HEK293T (cell line): ENCODE measurements around the gene AP5Z1.

ENCODE experiments used
- CTCF ChIA-PET: fragments of 350-600 bp; formaldehyde crosslinking; extraction: SDS; loops from one replicate; lab custom pipeline; 2021; ENCODE audit warnings: antibody characterized with exemption, inconsistent platforms; lab: Yijun Ruan, JAX
- POLR2A ChIA-PET: fragments of 350-600 bp; formaldehyde crosslinking; extraction: SDS; loops from one replicate; lab custom pipeline; 2020; ENCODE audit warnings: antibody characterized with exemption, inconsistent platforms; lab: Yijun Ruan, JAX
- DNase-seq: peaks from one replicate; pipeline ENCODE4 v3.0.0; 2012; ENCODE audit warnings: mixed read lengths; ENCODE audit errors: extremely low spot score
- ARNT ChIP-seq: fragments of 450-650 bp; IDR thresholded peaks from 2 replicates; pipeline ENCODE4 v1.6.1; 2017; ENCODE audit warnings: mild to moderate bottlenecking
- CTBP1 ChIP-seq: fragments of 450-650 bp; IDR thresholded peaks from 2 replicates; pipeline ENCODE4 v1.6.1; 2016; ENCODE audit warnings: borderline replicate concordance
- ELF4 ChIP-seq: fragments of 450-650 bp; IDR thresholded peaks from 2 replicates; pipeline ENCODE4 v1.6.1; 2017; ENCODE audit warnings: antibody characterized with exemption
- FOXA1 ChIP-seq: fragments of 450-650 bp; IDR thresholded peaks from 2 replicates; pipeline ENCODE4 v1.6.1; 2016; ENCODE audit warnings: mild to moderate bottlenecking
- FOXK2 ChIP-seq: fragments of 450-650 bp; IDR thresholded peaks from 2 replicates; pipeline ENCODE4 v1.6.1; 2016; ENCODE audit warnings: mild to moderate bottlenecking
- FOXM1 ChIP-seq: fragments of 450-650 bp; IDR thresholded peaks from 2 replicates; pipeline ENCODE4 v1.6.1; 2017; ENCODE audit warnings: mild to moderate bottlenecking, borderline replicate concordance
- HDGF ChIP-seq: fragments of 450-650 bp; IDR thresholded peaks from 2 replicates; pipeline ENCODE4 v1.6.1; 2017; ENCODE audit warnings: antibody characterized with exemption, borderline replicate concordance
- L3MBTL2 ChIP-seq: fragments of 450-650 bp; conservative IDR thresholded peaks from 2 replicates; pipeline ENCODE4 v1.6.1; 2016; ENCODE audit warnings: mild to moderate bottlenecking
- LEF1 ChIP-seq: fragments of 450-650 bp; IDR thresholded peaks from 2 replicates; pipeline ENCODE4 v1.6.1; 2017; ENCODE audit warnings: mild to moderate bottlenecking, borderline replicate concordance
- NFRKB ChIP-seq: fragments of 450-650 bp; IDR thresholded peaks from 2 replicates; pipeline ENCODE4 v1.6.1; 2016; ENCODE audit warnings: mild to moderate bottlenecking, moderate library complexity
- PKNOX1 ChIP-seq: fragments of 450-650 bp; IDR thresholded peaks from 2 replicates; pipeline ENCODE4 v1.6.1; 2016
- SP1 ChIP-seq: fragments of 450-650 bp; IDR thresholded peaks from 2 replicates; pipeline ENCODE4 v1.6.1; 2017
- SUZ12 ChIP-seq: fragments of 450-650 bp; IDR thresholded peaks from 2 replicates; pipeline ENCODE4 v1.6.1; 2016; ENCODE audit warnings: mild to moderate bottlenecking
- TARDBP ChIP-seq: fragments of 450-650 bp; IDR thresholded peaks from 2 replicates; pipeline ENCODE4 v1.6.1; 2016
- ZNF384 ChIP-seq: fragments of 450-650 bp; IDR thresholded peaks from 2 replicates; pipeline ENCODE4 v1.6.1; 2016

AP5Z1 gene

GRCh38 chr7:4769761-4770160 is 5.7 kb upstream of the AP5Z1 start:
- TF ChIP-seq ARNT (no peak), FOXM1 (no peak), L3MBTL2 (no peak), SUZ12 (no peak), ZNF384 (no peak), PKNOX1 (no peak), FOXA1 (no peak), HDGF (no peak), ELF4 (no peak), LEF1 (no peak)
- DNase-seq: no peak
- CTCF ChIA-PET: no interaction called here
- POLR2A ChIA-PET: no interaction called here

GRCh38 chr7:4770886-4771285 is 4.5 kb upstream of the AP5Z1 start:
- no peak for TF ChIP-seq FOXM1
- TF ChIP-seq HDGF: no peak
- TF ChIP-seq L3MBTL2: no peak
- no peak for TF ChIP-seq SP1
- no peak for TF ChIP-seq ELF4
- no peak for TF ChIP-seq FOXK2
- TF ChIP-seq NFRKB: no peak
- TF ChIP-seq TARDBP: no peak
- TF ChIP-seq SUZ12: no peak
- no peak for TF ChIP-seq ARNT
- no peak for TF ChIP-seq FOXA1
- no peak for TF ChIP-seq CTBP1
- no peak for TF ChIP-seq ZNF384
- no peak for TF ChIP-seq LEF1
- POLR2A ChIA-PET: no interaction called here
- no peak for DNase-seq
- CTCF ChIA-PET: no interaction called here

- no peak for DNase-seq
- ChIA-PET POLR2A (no interaction called here), CTCF (no interaction called here)
- TF ChIP-seq FOXA1 (no peak), ZNF384 (no peak), NFRKB (no peak), L3MBTL2 (no peak), LEF1 (no peak), HDGF (no peak), SUZ12 (no peak), FOXM1 (no peak), FOXK2 (no peak), ARNT (no peak), SP1 (no peak)
Measured at GRCh38 chr7:4771737-4772136, 3.7 kb upstream of the AP5Z1 start.

- CTCF ChIA-PET: no interaction called here
Measured at GRCh38 chr7:4772306-4772705, 3.1 kb upstream of the AP5Z1 start.

GRCh38 chr7:4774007-4774406 is 1.4 kb upstream of the AP5Z1 start:
- POLR2A ChIA-PET: no interaction called here
- no peak for DNase-seq
- TF ChIP-seq L3MBTL2 (no peak), FOXM1 (no peak), FOXK2 (no peak), NFRKB (no peak), FOXA1 (no peak)
- CTCF ChIA-PET: no interaction called here

More at GRCh38 chr7:4772306-4772705, 3.1 kb upstream of the AP5Z1 start:
- no peak for TF ChIP-seq ZNF384
- TF ChIP-seq TARDBP: no peak
- no peak for TF ChIP-seq ELF4
- no peak for TF ChIP-seq CTBP1
- TF ChIP-seq PKNOX1: no peak
- TF ChIP-seq SP1: no peak
- POLR2A ChIA-PET: no interaction called here
- DNase-seq: no peak

- peak; percentile 39 for DNase-seq
- ChIA-PET POLR2A (interaction anchor here (0.8 to 1.3 kb wide), 7 partner anchors 18 to 163 kb away, joined by 3 to 5 read pairs (median 3); no protein-coding TSS in a partner anchor), CTCF (no interaction called here)
- TF ChIP-seq TARDBP (no peak), FOXM1 (no peak), ARNT (no peak), PKNOX1 (no peak), ZNF384 (no peak), ELF4 (no peak), L3MBTL2 (no peak), SP1 (no peak), HDGF (no peak), FOXA1 (no peak)
Measured at GRCh38 chr7:4774658-4775249, 669 bp upstream of the AP5Z1 start.
